Activated B cell treated with CpG ODN at 0.5 μM for 24 hours (primary cell): ENCODE results near the gene MAPK7. TPM values are rescaled to one million over a fixed set of nuclear protein-coding genes. Genes with fewer than 3 reads are reported as not detected.

ENCODE experiments used
- ATAC-seq: fragments of 200-7000 bp; cut with Tn5 transposase; one replicate; pipeline ENCODE4 v1.10.0; 2021; ENCODE audit warnings: low read depth, mild to moderate bottlenecking, moderate library complexity
- CTCF ChIA-PET: fragments of 350-600 bp; sonication (Branson Sonifier 250); formaldehyde crosslinking; loops from one replicate; lab custom pipeline; 2021; ENCODE audit warnings: antibody characterized with exemption; lab: Charles Lee
- POLR2A ChIA-PET: fragments of 350-600 bp; sonication (Branson Sonifier 250); formaldehyde crosslinking; loops from one replicate; lab custom pipeline; 2021; ENCODE audit warnings: antibody characterized with exemption; lab: Charles Lee
- DNase-seq: peaks from one replicate; pipeline ENCODE4 v3.0.0; 2022
- H3K27ac Mint-ChIP-seq: one replicate; pipeline ENCODE4 v1.8.0; 2020; ENCODE audit warnings: mixed read lengths
- H3K27me3 Mint-ChIP-seq: one replicate; pipeline ENCODE4 v1.8.0; 2021; ENCODE audit warnings: mixed read lengths
- H3K36me3 Mint-ChIP-seq: one replicate; pipeline ENCODE4 v1.8.0; 2021; ENCODE audit warnings: low read depth, mixed read lengths
- H3K4me1 Mint-ChIP-seq: one replicate; pipeline ENCODE4 v1.8.0; 2021; ENCODE audit warnings: mixed read lengths
- H3K4me3 Mint-ChIP-seq: one replicate; pipeline ENCODE4 v1.8.0; 2020; ENCODE audit warnings: mild to moderate bottlenecking, mixed read lengths
- H3K9me3 Mint-ChIP-seq: one replicate; pipeline ENCODE4 v1.8.0; 2020; ENCODE audit warnings: mixed read lengths
- intact Hi-C: fragments of 100-400 bp; cut with micrococcal nuclease; formaldehyde crosslinking; loops from one replicate; pipeline ENCODE4 v1.15.1; 2024
- total RNA-seq: library from RNA; stranded (reverse); gene quantifications from 2 replicates; pipeline ENCODE4 v1.2.3, GENCODE V29; 2022
- TF ChIP-seq, protein P1 (sequence below): fragments of 200-600 bp; IDR thresholded peaks from one replicate; pipeline ENCODE4 v1.8.0; 2022; ENCODE audit warnings: antibody characterized with exemption, mild to moderate bottlenecking

Gene MAPK7
- total RNA-seq, 1 donor from 2014 or later: 24.0 TPM

DNA sequence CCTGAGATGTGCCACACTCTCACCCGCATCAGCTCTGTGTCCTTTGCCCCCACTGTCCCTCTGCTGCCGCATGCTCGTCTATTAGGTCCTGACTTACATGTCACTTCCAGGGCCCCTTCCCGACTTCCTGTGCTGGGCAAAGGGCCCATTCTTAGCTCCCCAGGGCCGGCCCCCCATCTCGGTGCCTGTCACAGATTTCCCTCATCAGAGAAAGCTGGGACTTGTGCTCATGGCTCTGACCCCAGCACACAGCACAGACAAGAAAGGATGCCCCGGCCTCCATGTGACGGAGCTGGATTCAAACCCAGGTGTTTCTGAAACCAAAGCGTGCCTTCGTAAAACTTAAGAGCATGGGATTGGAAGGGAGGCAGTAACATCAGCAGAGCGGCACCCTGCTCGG lies 5.9 kb upstream of the MAPK7 start:
- Mint-ChIP-seq H3K27ac (no peak overlapping the region), H3K36me3 (peaks cover 3% of the 10 kb centered on the region), H3K9me3 (no peaks in the 10 kb centered on the region), H3K4me1 (peaks cover 67% of the 10 kb centered on the region), H3K4me3 (no peak overlapping the region), H3K27me3 (no peaks in the 10 kb centered on the region)
- TF ChIP-seq, protein P1, sequence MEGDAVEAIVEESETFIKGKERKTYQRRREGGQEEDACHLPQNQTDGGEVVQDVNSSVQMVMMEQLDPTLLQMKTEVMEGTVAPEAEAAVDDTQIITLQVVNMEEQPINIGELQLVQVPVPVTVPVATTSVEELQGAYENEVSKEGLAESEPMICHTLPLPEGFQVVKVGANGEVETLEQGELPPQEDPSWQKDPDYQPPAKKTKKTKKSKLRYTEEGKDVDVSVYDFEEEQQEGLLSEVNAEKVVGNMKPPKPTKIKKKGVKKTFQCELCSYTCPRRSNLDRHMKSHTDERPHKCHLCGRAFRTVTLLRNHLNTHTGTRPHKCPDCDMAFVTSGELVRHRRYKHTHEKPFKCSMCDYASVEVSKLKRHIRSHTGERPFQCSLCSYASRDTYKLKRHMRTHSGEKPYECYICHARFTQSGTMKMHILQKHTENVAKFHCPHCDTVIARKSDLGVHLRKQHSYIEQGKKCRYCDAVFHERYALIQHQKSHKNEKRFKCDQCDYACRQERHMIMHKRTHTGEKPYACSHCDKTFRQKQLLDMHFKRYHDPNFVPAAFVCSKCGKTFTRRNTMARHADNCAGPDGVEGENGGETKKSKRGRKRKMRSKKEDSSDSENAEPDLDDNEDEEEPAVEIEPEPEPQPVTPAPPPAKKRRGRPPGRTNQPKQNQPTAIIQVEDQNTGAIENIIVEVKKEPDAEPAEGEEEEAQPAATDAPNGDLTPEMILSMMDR: no peak
- CTCF ChIA-PET: interaction anchor here (0.7 kb wide), 1 partner anchor 10 kb away, joined by 3 read pairs; the partner anchor contains the start of gene B9D1
- intact Hi-C loops: loop anchor here (10.0 kb wide), 1 partner anchor 1912 kb away; the partner anchor contains the start of gene MAP2K3
- ATAC-seq (no peak), DNase-seq (no peak)
- POLR2A ChIA-PET: no interaction called here

DNA sequence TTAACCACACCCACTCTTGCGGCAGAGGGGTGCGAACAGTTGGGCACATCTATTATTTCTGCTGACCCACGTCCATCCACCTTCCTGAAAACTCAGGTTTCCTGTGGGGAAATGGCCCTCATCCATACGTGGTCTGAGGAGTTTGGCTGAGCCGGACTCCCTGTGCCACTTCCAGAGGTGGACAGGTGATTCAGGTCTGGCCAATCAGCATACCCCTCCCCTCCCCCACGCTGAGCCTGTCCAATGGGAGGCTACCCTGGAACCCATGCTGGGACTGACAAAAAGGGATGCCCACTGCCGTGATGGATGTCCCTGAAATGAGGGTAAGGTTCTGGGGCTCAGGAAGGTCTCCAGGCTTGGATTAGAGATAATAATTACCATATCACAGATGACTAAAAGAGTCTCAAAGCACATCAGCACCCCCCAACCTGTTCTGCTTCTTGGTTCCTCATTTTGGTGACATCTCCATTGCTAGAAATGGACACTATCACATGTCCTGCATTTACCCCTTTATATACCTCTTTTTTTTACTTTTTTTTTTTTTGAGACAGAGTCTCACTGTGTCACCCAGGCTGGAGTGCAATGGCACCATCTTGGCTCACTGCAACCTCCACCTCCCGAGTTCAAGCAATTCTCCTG lies 5.3 kb upstream of the MAPK7 start:
- peaks cover 69% of the 10 kb centered on the region for H3K4me1 Mint-ChIP-seq
- CTCF ChIA-PET: interaction anchor here (2.7 kb wide), 1 partner anchor 10 kb away, joined by 13 read pairs; the partner anchor contains the start of gene B9D1
- POLR2A ChIA-PET: no interaction called here
- no peak for ATAC-seq
- H3K4me3 Mint-ChIP-seq: no peak overlapping the region
- no peaks in the 10 kb centered on the region for H3K9me3 Mint-ChIP-seq
- no peak overlapping the region for H3K27ac Mint-ChIP-seq
- TF ChIP-seq, protein P1: no peak
- peaks cover 8% of the 10 kb centered on the region for H3K36me3 Mint-ChIP-seq
- no peak for DNase-seq
- intact Hi-C loops: loop anchor here (10.0 kb wide), 1 partner anchor 1912 kb away; the partner anchor contains the start of gene MAP2K3
- H3K27me3 Mint-ChIP-seq: no peaks in the 10 kb centered on the region

DNA sequence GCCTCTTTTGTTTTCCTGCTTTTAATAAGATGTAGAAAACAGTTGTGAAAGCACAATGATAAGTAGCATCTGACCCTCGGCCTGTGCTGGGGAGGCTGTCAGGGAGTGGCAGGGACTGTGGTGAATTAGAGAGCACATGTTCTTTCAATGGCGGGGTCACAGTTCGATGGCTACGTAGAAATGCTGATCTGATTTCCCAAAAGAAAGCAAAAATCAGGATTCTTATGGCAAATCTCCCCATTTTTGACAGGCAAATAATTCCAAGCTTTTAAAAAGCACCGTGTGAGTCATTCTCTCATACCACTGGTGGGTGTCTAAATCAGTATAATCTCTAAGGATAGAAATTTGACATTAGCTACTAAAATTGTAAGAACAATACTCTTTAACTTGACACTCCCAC lies 4.2 kb upstream of the MAPK7 start:
- Mint-ChIP-seq H3K9me3 (no peaks in the 10 kb centered on the region), H3K27ac (no peak overlapping the region), H3K27me3 (no peaks in the 10 kb centered on the region), H3K36me3 (peaks cover 11% of the 10 kb centered on the region), H3K4me3 (no peak overlapping the region), H3K4me1 (peaks cover 66% of the 10 kb centered on the region)
- ATAC-seq (no peak), DNase-seq (no peak)
- TF ChIP-seq, protein P1: no peak
- intact Hi-C loops: loop anchor here (10.0 kb wide), 1 partner anchor 1911 kb away; the partner anchor contains the start of gene MAP2K3
- POLR2A ChIA-PET: no interaction called here
- CTCF ChIA-PET: interaction anchor here (0.9 to 2.7 kb wide), 3 partner anchors 11 to 392 kb away, joined by 3 to 13 read pairs (median 5); partner anchors contain the start of gene B9D1

DNA sequence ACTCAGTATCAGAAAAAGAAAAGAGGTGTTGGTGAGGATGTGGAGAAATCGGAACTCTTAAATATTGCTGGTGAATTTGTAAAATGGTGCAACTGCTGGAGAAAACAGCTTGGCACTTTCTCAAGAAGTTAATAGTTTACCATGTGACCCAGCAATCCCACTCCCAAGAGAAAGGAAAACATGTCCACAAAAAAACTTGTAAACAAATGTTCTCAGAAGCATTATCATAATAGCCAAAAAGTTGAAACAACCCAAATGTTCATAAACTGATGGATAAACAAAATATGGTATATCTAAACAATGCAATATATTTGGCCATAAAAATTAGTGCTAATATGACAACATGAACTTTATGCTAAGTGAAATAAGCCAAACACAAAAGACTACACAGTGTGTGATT lies 2.6 kb upstream of the MAPK7 start:
- ATAC-seq: no peak
- intact Hi-C loops: loop anchor here (2.0 to 10.0 kb wide), 7 partner anchors 68 to 1909 kb away; partner anchors contain the start of genes ALDH3A2 and MAP2K3
- H3K4me1 Mint-ChIP-seq: peaks cover 52% of the 10 kb centered on the region
- H3K27ac Mint-ChIP-seq: no peak overlapping the region
- CTCF ChIA-PET: interaction anchor here (1.3 to 2.7 kb wide), 2 partner anchors 13 to 37 kb away, joined by 3 to 13 read pairs; partner anchors contain the start of gene B9D1
- H3K27me3 Mint-ChIP-seq: no peaks in the 10 kb centered on the region
- TF ChIP-seq, protein P1: no peak
- H3K4me3 Mint-ChIP-seq: peak overlapping the region; percentile 19
- no peak for DNase-seq
- peaks cover 25% of the 10 kb centered on the region for H3K36me3 Mint-ChIP-seq
- POLR2A ChIA-PET: no interaction called here
- H3K9me3 Mint-ChIP-seq: no peaks in the 10 kb centered on the region

DNA sequence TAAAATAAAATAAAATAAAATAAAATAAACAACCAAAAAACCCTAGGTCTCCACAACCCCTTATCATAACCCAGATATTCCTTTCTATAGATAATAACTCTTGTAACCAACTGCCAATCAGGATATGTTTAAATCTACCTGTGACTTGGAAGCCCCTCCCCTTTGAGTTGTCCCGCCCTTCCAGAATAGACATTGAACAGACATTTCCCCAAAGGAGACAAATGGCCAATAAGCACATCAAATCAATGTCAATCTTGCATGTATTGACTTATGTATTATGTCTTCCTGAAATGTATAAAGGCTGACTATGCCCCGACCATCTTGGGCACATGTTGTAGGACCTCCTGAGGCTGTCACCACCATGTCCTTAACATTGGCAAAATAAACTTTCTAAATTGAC lies 1.5 kb upstream of the MAPK7 start:
- no peak for DNase-seq
- CTCF ChIA-PET: interaction anchor here (1.8 to 2.9 kb wide), 2 partner anchors 14 to 70 kb away, joined by 8 to 50 read pairs; partner anchors contain the start of gene B9D1
- TF ChIP-seq, protein P1: no peak

More for the DNA sequence above, 1.5 kb upstream of the MAPK7 start:
- Mint-ChIP-seq H3K4me3 (peak overlapping the region; percentile 100), H3K27ac (peak overlapping the region; percentile 99), H3K4me1 (peaks cover 41% of the 10 kb centered on the region), H3K27me3 (no peaks in the 10 kb centered on the region), H3K9me3 (no peaks in the 10 kb centered on the region), H3K36me3 (peaks cover 35% of the 10 kb centered on the region)
- POLR2A ChIA-PET: interaction anchor here (1.3 to 2.2 kb wide), 3 partner anchors 12 to 70 kb away, joined by 4 to 38 read pairs (median 9); partner anchors contain the start of gene B9D1
- ATAC-seq: no peak
- intact Hi-C loops: loop anchor here (1.0 to 10.0 kb wide), 8 partner anchors 70 to 1908 kb away; partner anchors contain the start of genes ALDH3A2 and MAP2K3
